Esophagus mucosa (tissue), 1 donor: ENCODE results near the gene PRKG1. TPM values are rescaled to one million over a fixed set of nuclear protein-coding genes. Genes with fewer than 3 reads are reported as not detected.

Source experiments
- ATAC-seq: fragments of 200-7000 bp; cut with Tn5 transposase; one replicate; pipeline ENCODE4 v1.9.1; 2020
- total RNA-seq: library from RNA; stranded (reverse); gene quantifications from one replicate; pipeline ENCODE4 v1.2.4, GENCODE V29; 2023
- donor health status: DM: yes; HTN: yes; CAD: no.

The PRKG1 gene
- total RNA-seq, 1 donor from 2014 or later, result 0.80 TPM

GRCh38 chr10:51956822-51957221 lies 882.5 kb downstream of the PRKG1 start:
- no peak for ATAC-seq

- ATAC-seq, result no peak
Observed at GRCh38 chr10:51960494-51960895, 886.2 kb downstream of the PRKG1 start.

- ATAC-seq, result no peak
Observed at GRCh38 chr10:51961401-51961800, 887.1 kb downstream of the PRKG1 start.

DNA sequence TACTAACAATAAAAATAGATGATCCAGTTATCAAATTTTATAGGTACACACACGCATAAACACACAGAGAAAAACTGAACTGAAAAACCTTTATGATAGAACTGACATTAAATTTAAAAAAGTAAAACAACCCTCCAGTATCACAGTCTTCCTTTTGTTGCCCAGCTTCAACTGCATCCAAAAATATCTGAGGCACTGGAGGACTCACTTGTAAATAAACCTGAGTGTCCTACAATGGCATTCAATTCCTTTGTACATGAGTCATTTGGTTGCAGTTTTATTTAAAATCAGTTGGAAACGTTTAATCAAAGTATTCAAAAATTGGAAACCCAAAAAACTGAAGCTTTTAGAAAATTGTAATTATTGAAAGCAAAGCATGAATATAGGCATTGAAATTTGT lies 890.3 kb downstream of the PRKG1 start:
- no peak for ATAC-seq

DNA sequence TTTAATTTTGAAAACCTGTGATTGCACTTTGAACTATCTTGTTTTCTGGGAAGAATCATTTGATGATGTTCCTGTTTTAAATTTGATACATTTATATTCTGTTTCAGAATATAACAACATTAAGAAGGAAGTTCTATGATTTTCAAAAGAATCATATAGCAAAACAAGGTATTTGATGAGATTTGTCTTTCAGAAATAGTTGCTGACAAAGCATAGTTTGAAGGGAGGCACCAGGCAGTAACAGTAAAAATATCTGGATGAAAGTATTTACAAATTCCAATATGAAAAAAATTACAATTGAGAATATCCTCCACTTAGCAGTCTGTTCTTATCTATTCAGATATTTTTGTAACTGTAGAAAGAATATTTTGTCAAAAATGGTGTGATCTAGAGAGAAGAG lies 891.2 kb downstream of the PRKG1 start:
- no peak for ATAC-seq

DNA sequence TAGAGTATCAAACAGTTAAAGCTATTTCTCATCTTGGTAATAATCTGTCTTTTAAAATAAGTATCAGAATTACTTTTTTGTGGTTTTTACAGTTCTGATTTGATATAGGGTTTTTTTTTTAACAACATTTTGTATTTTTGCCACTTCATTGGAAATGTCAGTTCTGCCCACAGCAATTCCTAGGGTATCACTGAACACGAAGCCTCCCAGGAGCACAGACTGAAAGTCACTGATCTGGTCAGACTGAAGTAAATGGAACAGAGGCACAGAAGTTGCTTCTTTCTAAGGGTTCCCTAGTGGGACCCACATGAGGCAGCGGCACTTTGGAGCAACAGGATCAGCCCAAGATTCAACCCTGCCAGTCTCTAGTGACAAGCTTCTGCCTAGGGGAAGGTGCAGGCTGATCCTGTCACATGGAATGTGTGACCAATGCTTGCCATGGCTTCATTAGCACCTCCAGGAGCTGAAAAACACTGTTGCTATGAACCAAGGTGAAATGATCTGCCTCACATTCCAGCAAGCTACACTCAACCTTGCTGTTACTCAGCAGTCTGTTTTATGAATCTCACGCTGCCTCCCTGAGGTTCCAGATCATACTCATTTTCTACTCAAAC lies 898.6 kb downstream of the PRKG1 start:
- no peak for ATAC-seq

GRCh38 chr10:51980752-51981151 lies 906.5 kb downstream of the PRKG1 start:
- ATAC-seq, result no peak

DNA sequence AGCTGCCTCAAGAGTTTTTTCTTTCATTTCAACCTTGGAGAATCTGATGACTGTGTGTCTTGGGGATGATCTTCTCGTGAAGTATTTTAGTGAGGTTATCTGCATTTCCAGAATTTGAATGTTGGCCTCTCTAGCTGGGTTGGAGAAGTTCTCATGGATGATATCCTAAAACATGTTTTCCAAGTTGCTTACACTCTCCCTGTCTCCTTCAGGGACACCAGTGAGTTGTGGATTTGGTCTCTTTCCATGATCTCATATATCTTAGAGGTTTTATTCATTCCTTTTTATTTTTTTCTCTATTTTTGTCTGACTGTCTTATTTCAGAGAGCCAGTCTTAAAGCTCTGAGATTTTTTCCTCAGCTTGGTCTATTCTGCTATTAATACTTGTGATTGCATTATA lies 907.4 kb downstream of the PRKG1 start:
- ATAC-seq, result no peak

DNA sequence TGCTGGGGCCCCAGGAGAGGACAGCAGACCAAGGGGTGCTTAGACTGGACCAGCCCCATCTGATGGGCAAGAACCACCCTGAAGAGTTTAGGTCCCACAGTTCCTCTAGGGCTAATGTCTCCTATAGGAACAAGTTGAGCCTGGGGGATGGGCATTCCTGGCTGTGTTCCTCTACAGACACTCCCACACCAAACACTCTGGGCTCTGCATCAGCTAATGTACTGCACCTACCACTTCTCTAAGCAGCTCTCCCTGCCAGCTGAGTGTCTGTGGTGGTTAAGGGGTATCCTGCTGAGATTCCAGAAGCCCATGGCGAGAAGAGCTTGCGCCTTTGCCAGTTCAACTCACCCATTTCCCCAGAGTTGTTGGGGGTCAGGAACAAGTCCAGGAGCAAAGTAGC lies 909.2 kb downstream of the PRKG1 start:
- ATAC-seq, result no peak

- ATAC-seq, result no peak
Observed at GRCh38 chr10:51985336-51985735, 911.0 kb downstream of the PRKG1 start.

DNA sequence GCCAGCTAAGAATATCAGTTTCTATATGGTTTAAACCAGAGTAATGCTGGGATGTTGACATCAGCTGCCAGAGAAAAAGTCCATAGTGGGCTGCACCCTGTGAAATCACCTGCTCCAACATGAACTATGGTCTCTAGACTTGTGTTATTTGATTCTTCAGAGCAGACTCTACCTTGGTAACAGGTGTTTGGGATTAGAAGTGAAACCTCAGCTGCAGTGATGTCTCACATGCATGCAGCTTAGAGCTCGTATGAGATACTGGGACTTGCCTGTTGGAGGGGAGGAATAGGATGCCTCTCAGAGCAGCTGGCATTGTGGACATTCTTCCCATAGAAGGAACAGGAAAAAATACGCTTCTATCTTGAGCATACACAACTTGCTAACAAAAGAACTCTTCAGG lies 912.2 kb downstream of the PRKG1 start:
- ATAC-seq, result no peak

DNA sequence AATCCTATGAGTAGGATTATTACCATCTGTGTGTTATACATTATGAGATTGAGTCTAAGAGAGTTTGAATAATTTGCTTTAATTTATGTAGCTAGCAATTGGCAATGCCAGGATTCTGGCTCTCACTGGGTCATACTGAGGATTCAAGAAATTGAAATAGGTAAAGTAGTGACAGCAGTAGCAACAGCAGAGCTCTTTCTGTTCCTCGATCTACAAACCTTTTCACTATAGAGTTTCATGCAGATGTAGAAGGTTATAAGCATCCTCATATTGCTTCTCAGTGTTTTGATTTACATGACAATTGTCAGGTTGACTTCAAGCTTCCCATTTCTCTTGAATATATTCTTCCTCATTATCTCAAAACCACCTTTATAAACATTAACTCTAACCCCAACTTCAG lies 919.2 kb downstream of the PRKG1 start:
- no peak for ATAC-seq

DNA sequence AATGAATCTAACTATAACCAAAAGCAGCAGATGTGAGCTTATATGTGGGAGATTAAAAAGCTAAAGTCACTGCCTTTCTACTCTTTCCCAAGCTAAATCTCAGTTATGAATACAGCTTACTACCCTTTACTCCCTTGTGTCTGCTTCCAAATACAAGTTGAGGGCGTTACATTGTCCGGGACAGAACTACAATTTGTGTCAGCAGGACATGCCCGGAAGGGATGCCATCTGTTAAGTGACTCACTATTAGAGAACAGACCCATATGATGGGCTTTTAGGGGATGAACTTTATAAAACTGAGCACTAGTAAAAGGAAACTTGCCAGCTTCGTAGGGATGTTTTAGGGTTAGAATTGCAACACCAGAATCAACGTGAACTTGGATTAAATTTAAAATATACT lies 924.8 kb downstream of the PRKG1 start:
- ATAC-seq, result no peak

- ATAC-seq, result no peak
Observed at GRCh38 chr10:52004342-52004949, 930.2 kb downstream of the PRKG1 start.

- ATAC-seq, result no peak
Observed at GRCh38 chr10:52007091-52007490, 932.8 kb downstream of the PRKG1 start.

DNA sequence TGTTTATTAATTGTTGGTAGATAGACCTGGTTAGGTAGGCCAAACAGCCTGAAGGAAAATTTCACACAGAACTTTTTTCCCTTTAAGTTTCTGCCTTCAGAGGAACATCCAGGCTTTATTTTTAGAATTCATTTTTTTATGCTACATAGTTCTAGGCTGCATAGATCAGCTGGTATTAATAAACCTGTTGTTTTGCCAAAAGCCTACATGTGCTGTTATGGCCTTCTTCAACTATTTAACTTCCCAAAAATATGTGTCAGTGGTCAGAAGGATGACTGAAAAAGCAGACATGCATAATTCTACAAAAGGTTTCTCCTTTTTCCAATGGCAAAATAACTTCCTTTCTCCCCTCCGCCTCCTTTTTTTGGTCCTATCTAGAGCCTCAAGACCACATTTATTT lies 936.8 kb downstream of the PRKG1 start:
- ATAC-seq, result no peak

DNA sequence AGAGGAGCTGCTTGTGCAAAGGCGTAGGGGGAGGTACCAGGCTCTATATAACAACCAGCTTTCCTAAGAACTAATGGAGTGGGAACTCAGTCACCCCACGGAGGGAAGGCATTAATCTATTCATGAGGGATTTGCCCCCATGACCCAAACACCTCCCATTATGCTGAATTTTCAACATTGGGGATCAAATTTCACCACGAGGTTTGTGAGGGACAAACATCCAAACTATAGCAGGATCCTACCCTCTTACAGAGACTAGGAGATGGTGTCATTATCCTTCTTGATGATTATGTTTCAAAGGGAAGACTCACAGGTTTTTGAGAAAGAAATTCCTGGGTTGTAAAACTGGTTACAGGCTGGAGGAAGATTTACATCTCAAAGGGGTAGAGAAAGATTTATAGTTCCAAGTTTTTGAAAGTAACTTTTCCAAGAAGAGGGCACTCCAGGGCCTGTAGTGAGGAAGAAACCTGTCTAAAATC lies 944.8 kb downstream of the PRKG1 start:
- ATAC-seq, result no peak

GRCh38 chr10:52019656-52020055 lies 945.4 kb downstream of the PRKG1 start:
- no peak for ATAC-seq

- no peak for ATAC-seq
Observed at GRCh38 chr10:52020173-52020572, 945.9 kb downstream of the PRKG1 start.

GRCh38 chr10:52020702-52021101 lies 946.4 kb downstream of the PRKG1 start:
- ATAC-seq, result no peak

- ATAC-seq, result no peak
Observed at GRCh38 chr10:52027055-52027705, 952.9 kb downstream of the PRKG1 start.

- ATAC-seq, result no peak
Observed at GRCh38 chr10:52028523-52028858, 954.2 kb downstream of the PRKG1 start.

DNA sequence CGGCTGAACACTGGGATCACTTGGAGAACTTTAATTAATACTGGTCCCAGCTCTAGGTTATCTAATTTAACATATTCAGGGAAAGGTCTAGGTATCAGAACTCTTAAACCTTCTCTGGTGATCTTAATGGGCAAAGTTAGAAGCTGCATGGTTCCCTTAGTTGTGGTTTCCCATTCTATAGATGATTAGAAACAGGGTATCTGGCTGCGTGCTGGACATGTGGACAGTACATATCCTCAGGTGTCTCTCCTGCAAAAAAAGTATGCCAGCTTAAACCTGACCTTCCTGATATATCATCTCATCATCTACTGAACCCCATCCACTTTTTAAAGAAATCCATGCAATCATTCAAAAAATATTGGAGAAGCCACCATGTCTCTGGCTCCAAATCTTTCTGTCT lies 955.3 kb downstream of the PRKG1 start:
- ATAC-seq, result no peak

- no peak for ATAC-seq
Observed at GRCh38 chr10:52030051-52030790, 955.9 kb downstream of the PRKG1 start.
